Measurements from ENCODE around the gene ZEB2.

ZEB2 gene

DNA sequence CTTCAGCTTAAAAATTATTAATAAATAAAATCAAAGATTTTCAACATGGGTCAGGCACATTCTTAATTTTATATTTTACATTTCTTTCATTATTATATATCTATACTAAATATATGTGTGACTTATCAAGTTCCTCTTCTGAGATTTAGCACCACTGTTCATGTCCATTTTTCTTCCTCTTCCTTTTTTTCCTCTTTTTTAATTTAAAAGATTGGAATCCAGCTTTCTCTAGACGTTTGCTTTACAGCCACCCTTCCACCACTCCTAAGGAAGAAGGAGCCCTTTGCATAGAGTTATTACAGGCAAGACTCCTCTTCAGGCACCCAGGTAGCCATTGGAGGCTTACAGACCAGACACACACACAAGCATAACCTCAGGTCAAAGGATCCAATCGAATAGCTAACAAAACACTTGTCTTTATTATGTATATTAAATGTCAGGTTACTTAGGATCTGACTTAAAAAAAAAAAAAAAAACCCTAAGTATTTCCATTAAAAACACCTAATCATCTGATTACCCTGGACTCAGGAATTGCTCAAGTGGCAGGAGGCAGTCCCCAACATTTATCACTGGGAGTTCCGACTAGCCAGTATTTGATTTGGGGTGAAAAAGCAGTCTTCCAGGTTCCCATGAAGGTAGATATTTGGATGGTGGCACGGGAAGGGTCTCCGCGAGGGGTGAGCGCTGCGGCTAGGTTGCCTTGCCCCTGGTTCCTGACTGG, 2.4 kb upstream of the ZEB2 start:
- H3K4me3 ChIP-seq (ENCODE audit: low read depth, low read length) = peak overlapping the region; percentile 60
- no peak for TF ChIP-seq CTCF (IDR thresholded peaks at IDR 0.05; ENCODE audit: low read depth, low read length)

DNA sequence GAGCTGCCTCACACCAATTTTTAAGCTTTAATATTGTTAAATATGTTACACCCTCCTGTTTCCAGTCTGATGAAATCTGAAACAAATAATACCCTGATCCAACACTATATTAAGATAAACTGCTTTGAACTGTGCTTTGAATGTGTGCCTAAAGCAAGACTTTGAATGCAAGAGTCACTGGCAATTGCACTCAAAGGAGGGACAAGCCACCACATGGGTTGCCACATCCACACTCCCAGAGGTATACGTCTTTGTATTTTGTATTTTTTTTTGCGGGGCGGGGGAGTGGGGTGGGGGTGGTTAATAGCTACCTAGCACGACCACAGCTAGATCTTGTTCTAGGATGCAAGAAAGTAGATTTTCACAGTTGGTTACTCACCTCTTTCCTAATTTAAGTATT, 1.8 kb upstream of the ZEB2 start:
- H3K4me3 ChIP-seq (ENCODE audit: low read depth, low read length) = no peak overlapping the region
- no peak for TF ChIP-seq CTCF (IDR thresholded peaks at IDR 0.05; ENCODE audit: low read depth, low read length)

DNA sequence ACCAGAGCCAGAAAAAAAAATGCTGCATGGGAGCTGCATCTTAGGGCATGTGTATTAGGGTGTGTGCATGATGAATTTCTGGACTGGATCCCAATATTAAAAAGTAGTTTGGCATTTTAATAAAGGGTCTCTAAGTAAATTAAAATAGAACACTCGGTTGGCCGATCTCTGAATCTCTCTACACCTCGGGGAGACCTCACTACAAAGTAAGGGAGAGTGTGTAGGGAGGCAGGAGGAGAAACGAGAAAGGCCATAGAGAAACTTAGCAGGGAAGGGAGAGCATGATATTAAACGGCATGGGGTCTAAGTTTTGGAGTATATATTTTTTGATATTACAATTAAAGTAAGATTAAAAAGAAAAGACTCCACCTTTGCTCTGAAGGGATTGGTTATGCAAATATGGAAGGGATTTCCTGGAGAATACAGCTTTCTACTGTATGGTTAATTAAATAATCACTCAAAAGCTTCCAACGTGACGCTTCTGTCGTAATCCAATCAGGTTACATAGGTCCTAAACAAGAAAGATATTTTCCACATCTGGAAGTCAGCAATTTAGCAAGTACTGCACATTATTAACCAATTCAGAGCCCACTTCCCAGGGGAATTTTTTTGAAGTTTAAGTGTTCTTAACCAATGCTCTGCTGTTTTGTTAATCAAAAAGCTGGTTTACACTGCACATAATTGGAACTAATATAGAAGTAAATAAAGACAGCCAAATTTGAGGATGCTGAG, 1.0 kb upstream of the ZEB2 start:
- no peak for TF ChIP-seq CTCF (IDR thresholded peaks at IDR 0.05; ENCODE audit: low read depth, low read length)
- no peak overlapping the region for H3K4me3 ChIP-seq (ENCODE audit: low read depth, low read length)

GRCh38 chr2:144519597-144519933, 354 bp downstream of the ZEB2 start:
- H3K4me3 ChIP-seq (ENCODE audit: low read depth, low read length) = peak overlapping the region; percentile 84
- no peak for TF ChIP-seq CTCF (IDR thresholded peaks at IDR 0.05; ENCODE audit: low read depth, low read length)

- TF ChIP-seq CTCF (IDR thresholded peaks at IDR 0.05; ENCODE audit: low read depth, low read length) = no peak
- peak overlapping the region; percentile 84 for H3K4me3 ChIP-seq (ENCODE audit: low read depth, low read length)
Measured at GRCh38 chr2:144518748-144519596, 947 bp downstream of the ZEB2 start.

- peak overlapping the region; percentile 84 for H3K4me3 ChIP-seq (ENCODE audit: low read depth, low read length)
- TF ChIP-seq CTCF (IDR thresholded peaks at IDR 0.05; ENCODE audit: low read depth, low read length) = no peak
Measured at GRCh38 chr2:144517866-144518747, 1.8 kb downstream of the ZEB2 start.

All from WI38 (cell line).